ENCODE data around the gene PHRF1. TPM values are rescaled to one million over a fixed set of nuclear protein-coding genes. Genes with fewer than 3 reads are reported as not detected.

PHRF1 gene
- total and polyA plus RNA-seq, 4 donors, result 2.4 to 25.2 (median 18.8) TPM

DNA sequence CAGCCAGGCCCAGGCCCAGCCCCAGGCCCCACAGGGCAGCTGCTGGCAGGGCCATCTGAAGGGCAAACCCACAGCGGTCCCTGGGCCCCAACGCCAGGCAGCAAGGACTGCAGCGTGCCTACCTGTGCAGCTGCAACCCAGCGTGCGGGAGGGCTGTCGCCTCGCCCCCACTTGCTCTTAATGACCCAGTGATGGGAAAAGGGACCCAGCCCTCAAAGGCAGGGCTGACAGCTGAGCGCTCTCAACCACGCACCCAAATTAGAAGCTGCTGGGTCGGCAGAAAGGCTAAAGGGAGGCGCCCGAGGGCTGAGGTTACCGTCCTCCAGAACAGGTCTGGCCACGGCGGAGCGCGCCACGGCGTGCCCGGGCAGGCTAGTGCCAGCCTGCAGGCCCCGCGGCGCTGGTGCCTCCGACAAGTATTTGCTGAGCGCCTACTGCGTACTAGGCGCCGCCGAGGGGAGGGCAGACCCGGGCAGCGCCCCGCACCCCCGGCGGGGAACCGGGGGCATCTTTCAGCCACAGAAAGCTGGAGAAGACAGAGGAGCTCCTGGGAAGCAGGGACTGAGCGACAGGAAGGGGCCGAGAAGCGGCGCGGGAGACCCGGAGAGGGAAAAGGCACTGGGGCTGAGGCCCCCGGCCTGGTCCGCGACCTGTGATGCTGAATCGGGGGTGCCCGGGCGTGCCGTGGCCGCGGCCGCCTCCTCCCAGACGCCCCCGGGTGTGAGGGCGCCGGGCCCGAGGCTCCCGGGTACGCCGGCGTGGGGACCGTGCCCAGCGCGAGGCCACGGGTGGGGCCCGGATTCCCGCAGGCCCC lies 41.7 kb upstream of the PHRF1 start:
- H3K27me3 ChIP-seq (ENCODE audit: control insufficient read depth in 4 of 4, insufficient read depth in 4 of 4, low read length in 3 of 4), result no peaks in the 10 kb centered on the region
- peak overlapping the region; percentile 38 for H3K9ac ChIP-seq (ENCODE audit: low read depth in 1 of 2, low read length in 2 of 2)
- peak; percentile 39 for DNase-seq (ENCODE audit: low spot score)
- TF ChIP-seq HNF4G (IDR thresholded peaks at IDR 0.05), result no peak
- TF ChIP-seq FOXA1 (IDR thresholded peaks at IDR 0.05), result no peak
- no peak for TF ChIP-seq JUND (IDR thresholded peaks at IDR 0.05)
- TF ChIP-seq, protein P1, sequence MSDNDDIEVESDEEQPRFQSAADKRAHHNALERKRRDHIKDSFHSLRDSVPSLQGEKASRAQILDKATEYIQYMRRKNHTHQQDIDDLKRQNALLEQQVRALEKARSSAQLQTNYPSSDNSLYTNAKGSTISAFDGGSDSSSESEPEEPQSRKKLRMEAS (IDR thresholded peaks at IDR 0.05), result no peak
- TF ChIP-seq RAD21 (IDR thresholded peaks at IDR 0.05), result no peak
- no peak for TF ChIP-seq TAF1 (conservative IDR thresholded peaks at IDR 0.05)
- TF ChIP-seq HNF4A (conservative IDR thresholded peaks at IDR 0.05), result no peak
- TF ChIP-seq, protein P2, sequence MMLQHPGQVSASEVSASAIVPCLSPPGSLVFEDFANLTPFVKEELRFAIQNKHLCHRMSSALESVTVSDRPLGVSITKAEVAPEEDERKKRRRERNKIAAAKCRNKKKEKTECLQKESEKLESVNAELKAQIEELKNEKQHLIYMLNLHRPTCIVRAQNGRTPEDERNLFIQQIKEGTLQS (IDR thresholded peaks at IDR 0.05), result no peak
- TF ChIP-seq, protein P3, sequence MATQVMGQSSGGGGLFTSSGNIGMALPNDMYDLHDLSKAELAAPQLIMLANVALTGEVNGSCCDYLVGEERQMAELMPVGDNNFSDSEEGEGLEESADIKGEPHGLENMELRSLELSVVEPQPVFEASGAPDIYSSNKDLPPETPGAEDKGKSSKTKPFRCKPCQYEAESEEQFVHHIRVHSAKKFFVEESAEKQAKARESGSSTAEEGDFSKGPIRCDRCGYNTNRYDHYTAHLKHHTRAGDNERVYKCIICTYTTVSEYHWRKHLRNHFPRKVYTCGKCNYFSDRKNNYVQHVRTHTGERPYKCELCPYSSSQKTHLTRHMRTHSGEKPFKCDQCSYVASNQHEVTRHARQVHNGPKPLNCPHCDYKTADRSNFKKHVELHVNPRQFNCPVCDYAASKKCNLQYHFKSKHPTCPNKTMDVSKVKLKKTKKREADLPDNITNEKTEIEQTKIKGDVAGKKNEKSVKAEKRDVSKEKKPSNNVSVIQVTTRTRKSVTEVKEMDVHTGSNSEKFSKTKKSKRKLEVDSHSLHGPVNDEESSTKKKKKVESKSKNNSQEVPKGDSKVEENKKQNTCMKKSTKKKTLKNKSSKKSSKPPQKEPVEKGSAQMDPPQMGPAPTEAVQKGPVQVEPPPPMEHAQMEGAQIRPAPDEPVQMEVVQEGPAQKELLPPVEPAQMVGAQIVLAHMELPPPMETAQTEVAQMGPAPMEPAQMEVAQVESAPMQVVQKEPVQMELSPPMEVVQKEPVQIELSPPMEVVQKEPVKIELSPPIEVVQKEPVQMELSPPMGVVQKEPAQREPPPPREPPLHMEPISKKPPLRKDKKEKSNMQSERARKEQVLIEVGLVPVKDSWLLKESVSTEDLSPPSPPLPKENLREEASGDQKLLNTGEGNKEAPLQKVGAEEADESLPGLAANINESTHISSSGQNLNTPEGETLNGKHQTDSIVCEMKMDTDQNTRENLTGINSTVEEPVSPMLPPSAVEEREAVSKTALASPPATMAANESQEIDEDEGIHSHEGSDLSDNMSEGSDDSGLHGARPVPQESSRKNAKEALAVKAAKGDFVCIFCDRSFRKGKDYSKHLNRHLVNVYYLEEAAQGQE (IDR thresholded peaks at IDR 0.05), result no peak
- TF ChIP-seq GABPA (IDR thresholded peaks at IDR 0.05 in 1 of 2, conservative IDR thresholded peaks at IDR 0.05 in 1 of 2), result no peak
- no peak for TF ChIP-seq RXRA (IDR thresholded peaks at IDR 0.05)
- TF ChIP-seq, protein P4, sequence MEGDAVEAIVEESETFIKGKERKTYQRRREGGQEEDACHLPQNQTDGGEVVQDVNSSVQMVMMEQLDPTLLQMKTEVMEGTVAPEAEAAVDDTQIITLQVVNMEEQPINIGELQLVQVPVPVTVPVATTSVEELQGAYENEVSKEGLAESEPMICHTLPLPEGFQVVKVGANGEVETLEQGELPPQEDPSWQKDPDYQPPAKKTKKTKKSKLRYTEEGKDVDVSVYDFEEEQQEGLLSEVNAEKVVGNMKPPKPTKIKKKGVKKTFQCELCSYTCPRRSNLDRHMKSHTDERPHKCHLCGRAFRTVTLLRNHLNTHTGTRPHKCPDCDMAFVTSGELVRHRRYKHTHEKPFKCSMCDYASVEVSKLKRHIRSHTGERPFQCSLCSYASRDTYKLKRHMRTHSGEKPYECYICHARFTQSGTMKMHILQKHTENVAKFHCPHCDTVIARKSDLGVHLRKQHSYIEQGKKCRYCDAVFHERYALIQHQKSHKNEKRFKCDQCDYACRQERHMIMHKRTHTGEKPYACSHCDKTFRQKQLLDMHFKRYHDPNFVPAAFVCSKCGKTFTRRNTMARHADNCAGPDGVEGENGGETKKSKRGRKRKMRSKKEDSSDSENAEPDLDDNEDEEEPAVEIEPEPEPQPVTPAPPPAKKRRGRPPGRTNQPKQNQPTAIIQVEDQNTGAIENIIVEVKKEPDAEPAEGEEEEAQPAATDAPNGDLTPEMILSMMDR (IDR thresholded peaks at IDR 0.05; ENCODE audit: low read depth, low read length, missing input control), result no peak
- peaks cover 0 to 11% (median 6%) of the 10 kb centered on the region in 4 donors for H3K36me3 ChIP-seq (ENCODE audit: control insufficient read depth in 4 of 4, insufficient read depth in 3 of 4, low read depth in 1 of 4, low read length in 3 of 4)
- peak overlapping the region in 2 of 3 donors; percentile 67 to 87 for H3K4me3 ChIP-seq (ENCODE audit: low read depth in 1 of 3, low read length in 3 of 3)
- H3K9me3 ChIP-seq (ENCODE audit: control insufficient read depth in 4 of 4, low read length in 3 of 4), result no peaks in the 10 kb centered on the region
- peaks cover 8 to 34% (median 26%) of the 10 kb centered on the region in 4 donors for H3K4me1 ChIP-seq (ENCODE audit: control insufficient read depth in 4 of 4, insufficient read depth in 4 of 4, low read length in 3 of 4)
- no peak overlapping the region for H3K27ac ChIP-seq (ENCODE audit: low read depth in 1 of 2, low read length in 2 of 2)
- 12% methylated on average over 66 of the region's 66 CpGs for WGBS

DNA sequence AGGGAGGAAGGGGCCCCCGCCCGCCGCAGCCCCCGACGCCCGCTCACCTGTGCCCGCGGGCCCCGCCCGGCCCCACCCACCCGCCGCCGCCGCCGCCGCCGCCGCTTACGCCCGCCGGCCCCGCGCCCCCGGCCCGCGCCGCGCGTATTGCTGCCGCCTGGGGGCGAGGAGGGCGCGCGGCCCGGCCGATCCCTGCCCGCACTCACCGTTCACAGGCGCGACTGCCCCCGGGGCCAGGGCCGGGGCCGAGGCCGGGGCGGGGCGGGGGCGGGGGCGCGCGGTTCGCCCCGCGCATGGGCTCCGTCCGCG lies 41.1 kb upstream of the PHRF1 start:
- H3K4me1 ChIP-seq (ENCODE audit: control insufficient read depth in 4 of 4, insufficient read depth in 4 of 4, low read length in 3 of 4), result peaks cover 8 to 34% (median 26%) of the 10 kb centered on the region in 4 donors
- peaks cover 0 to 11% (median 6%) of the 10 kb centered on the region in 4 donors for H3K36me3 ChIP-seq (ENCODE audit: control insufficient read depth in 4 of 4, insufficient read depth in 3 of 4, low read depth in 1 of 4, low read length in 3 of 4)
- DNase-seq (ENCODE audit: low spot score), result no peak
- TF ChIP-seq RAD21 (IDR thresholded peaks at IDR 0.05) (no peak), JUND (IDR thresholded peaks at IDR 0.05) (no peak), TAF1 (conservative IDR thresholded peaks at IDR 0.05) (no peak), HNF4G (IDR thresholded peaks at IDR 0.05) (no peak)
- H3K27me3 ChIP-seq (ENCODE audit: control insufficient read depth in 4 of 4, insufficient read depth in 4 of 4, low read length in 3 of 4), result no peaks in the 10 kb centered on the region
- H3K9me3 ChIP-seq (ENCODE audit: control insufficient read depth in 4 of 4, low read length in 3 of 4), result no peaks in the 10 kb centered on the region
- H3K4me3 ChIP-seq (ENCODE audit: low read depth in 1 of 3, low read length in 3 of 3), result peak overlapping the region in 2 of 3 donors; percentile 67 to 87
- no peak overlapping the region for H3K9ac ChIP-seq (ENCODE audit: low read depth in 1 of 2, low read length in 2 of 2)
- H3K27ac ChIP-seq (ENCODE audit: low read depth in 1 of 2, low read length in 2 of 2), result no peak overlapping the region
- 1% methylated on average over 56 of the region's 56 CpGs for WGBS
